Measurements from ENCODE around the gene H1-8. TPM values are rescaled to one million over a fixed set of nuclear protein-coding genes. Genes with fewer than 3 reads are reported as not detected.

Gene H1-8
- polyA plus RNA-seq, 1 donor from 2014 or later, result not detected

GRCh38 chr3:129576514-129577352 is 33.8 kb downstream of the H1-8 start:
- peaks cover 39 to 44% (median 41%) of the 10 kb centered on the region in 3 donors for H3K4me1 Mint-ChIP-seq
- no peaks in the 10 kb centered on the region for H3K27me3 Mint-ChIP-seq

DNA sequence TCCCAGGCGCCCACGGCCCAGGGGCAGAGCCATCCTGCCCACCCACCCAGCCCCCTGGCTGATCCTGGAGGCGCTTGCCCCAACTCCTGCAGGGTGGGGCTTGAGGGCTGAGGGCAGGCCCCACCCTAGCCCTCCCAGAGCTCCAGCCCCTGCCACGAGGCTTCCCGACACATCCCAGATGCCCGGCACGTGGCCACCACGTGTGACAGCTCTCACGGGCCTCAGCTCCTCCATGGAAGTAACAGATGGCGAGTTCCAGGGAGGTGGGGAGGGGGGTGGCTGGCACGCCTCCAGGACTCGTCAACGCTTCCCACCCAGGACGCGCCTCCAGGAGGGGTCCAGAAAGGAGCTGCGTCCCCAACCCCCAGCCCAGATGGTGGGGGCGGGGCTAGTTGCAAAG is 34.4 kb downstream of the H1-8 start:
- Mint-ChIP-seq H3K36me3 (no peaks in the 10 kb centered on the region), H3K27me3 (no peaks in the 10 kb centered on the region), H3K27ac (peak overlapping the region; percentile 96 to 97 (median 97)), H3K4me1 (peaks cover 37 to 42% (median 39%) of the 10 kb centered on the region in 3 donors), H3K9me3 (no peaks in the 10 kb centered on the region), H3K4me3 (peak overlapping the region in 3 of 4 donors; percentile 67 to 87 (median 87))

More at GRCh38 chr3:129576514-129577352, 33.8 kb downstream of the H1-8 start:
- peak overlapping the region; percentile 96 to 97 (median 97) for H3K27ac Mint-ChIP-seq
- peak overlapping the region; percentile 16 to 87 (median 77) for H3K4me3 Mint-ChIP-seq
- no peaks in the 10 kb centered on the region for H3K9me3 Mint-ChIP-seq
- H3K36me3 Mint-ChIP-seq, result peaks cover 3% of the 10 kb centered on the region

DNA sequence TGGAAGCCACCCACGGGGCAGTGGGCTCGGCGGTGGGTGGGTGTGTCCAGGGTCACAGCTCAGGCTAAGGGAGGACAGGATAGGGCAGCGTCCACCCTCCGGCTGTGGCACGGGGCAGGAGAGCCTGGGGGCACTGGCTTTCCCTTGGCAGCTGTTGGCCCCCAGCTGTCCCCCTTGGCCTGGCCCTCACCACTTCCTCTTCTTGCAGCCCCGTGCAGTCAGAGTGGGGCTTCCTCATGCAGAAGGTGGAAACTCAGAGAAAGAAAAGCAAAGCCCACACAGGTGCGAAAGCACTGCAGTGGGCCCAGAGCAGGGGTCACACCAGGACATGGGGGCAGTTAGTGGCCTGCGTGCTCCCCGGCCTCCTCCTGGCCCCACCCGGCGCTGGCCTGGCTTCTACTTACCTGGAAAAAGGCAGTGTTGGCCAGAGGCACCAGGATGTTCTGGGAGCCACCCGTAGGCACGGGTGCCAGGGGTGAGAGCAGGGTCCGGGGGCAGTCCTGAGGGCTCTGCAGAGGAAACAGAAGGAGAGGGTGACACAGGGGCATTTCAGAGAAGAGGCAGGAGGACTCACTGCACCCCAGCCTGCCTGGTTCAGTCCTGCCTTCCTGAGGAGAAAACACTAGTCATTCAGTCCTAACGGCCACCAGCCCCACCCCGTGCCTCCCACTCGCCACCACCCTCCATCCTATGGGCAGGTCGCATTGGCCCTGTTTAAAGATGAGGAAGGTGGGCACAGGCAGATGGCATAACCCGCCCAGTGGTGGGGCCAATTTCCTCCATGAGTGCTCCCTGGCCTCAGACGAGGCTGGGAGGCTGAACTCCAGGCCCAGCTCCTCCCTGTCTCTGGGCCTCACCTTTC is 35.2 kb downstream of the H1-8 start:
- Mint-ChIP-seq H3K27me3 (no peaks in the 10 kb centered on the region), H3K4me3 (peak overlapping the region; percentile 44 to 85 (median 68)), H3K4me1 (peaks cover 36 to 43% (median 43%) of the 10 kb centered on the region in 3 donors), H3K27ac (peak overlapping the region; percentile 96 to 97 (median 97)), H3K9me3 (no peaks in the 10 kb centered on the region), H3K36me3 (no peaks in the 10 kb centered on the region)

DNA sequence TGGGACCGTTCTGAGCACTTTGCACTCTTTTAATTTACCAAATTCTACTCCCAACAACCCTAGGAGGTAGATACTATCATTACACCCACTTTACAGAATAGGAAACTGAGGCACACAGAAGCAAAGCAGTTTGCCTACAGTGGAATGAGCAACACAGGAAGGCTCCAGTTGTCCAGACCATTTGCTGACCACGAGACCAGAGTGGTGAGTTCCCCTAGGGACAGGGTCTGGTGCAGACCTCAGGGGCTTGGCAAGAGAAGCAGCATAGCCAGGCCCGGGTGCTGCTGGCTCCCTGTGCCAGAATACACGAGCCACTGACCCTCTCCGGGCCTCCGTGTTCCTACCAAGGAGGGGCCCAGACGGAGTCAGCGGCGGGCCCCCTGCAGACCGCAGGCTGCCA is 37.0 kb downstream of the H1-8 start:
- H3K27me3 Mint-ChIP-seq, result no peaks in the 10 kb centered on the region
- H3K4me3 Mint-ChIP-seq, result peak overlapping the region in 1 of 4 donors; percentile 45
- peaks cover 37 to 38% (median 37%) of the 10 kb centered on the region in 3 donors for H3K4me1 Mint-ChIP-seq
- H3K27ac Mint-ChIP-seq, result peak overlapping the region; percentile 80 to 97 (median 89)
- H3K9me3 Mint-ChIP-seq, result no peaks in the 10 kb centered on the region
- H3K36me3 Mint-ChIP-seq, result no peaks in the 10 kb centered on the region

DNA sequence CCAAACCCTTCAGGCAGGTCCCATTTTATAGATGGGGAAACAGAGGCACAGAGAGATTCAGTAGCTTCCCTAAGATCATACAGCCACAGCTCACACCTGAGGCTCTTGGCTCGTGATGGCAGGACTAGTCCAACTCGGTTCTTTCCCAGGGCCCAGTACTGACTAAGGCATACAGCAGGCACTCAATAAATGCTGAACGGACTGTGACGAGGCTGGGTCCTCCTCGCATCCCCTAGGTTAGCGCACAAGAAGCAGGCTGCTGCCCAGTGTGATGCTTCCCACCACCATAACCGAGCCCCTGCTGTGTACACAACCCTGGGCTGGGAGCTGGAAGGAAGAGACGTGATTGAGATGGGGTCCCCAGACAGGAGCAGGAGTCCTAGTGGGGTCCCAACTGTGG is 38.6 kb downstream of the H1-8 start:
- no peaks in the 10 kb centered on the region for H3K9me3 Mint-ChIP-seq
- H3K4me3 Mint-ChIP-seq, result no peak overlapping the region
- no peaks in the 10 kb centered on the region for H3K27me3 Mint-ChIP-seq
- H3K4me1 Mint-ChIP-seq, result peaks cover 26 to 30% (median 29%) of the 10 kb centered on the region in 3 donors
- peak overlapping the region in 2 of 3 donors; percentile 70 to 94 for H3K27ac Mint-ChIP-seq
- no peaks in the 10 kb centered on the region for H3K36me3 Mint-ChIP-seq

GRCh38 chr3:129582799-129583198 is 39.8 kb downstream of the H1-8 start:
- H3K27me3 Mint-ChIP-seq, result no peaks in the 10 kb centered on the region

GRCh38 chr3:129583289-129583688 is 40.3 kb downstream of the H1-8 start:
- H3K36me3 Mint-ChIP-seq, result peaks cover 3% of the 10 kb centered on the region
- peak overlapping the region in 2 of 3 donors; percentile 3 to 34 for H3K27ac Mint-ChIP-seq
- no peaks in the 10 kb centered on the region for H3K27me3 Mint-ChIP-seq
- no peaks in the 10 kb centered on the region for H3K9me3 Mint-ChIP-seq
- H3K4me1 Mint-ChIP-seq, result peaks cover 14 to 18% (median 18%) of the 10 kb centered on the region in 3 donors
- H3K4me3 Mint-ChIP-seq, result no peak overlapping the region

More at GRCh38 chr3:129582799-129583198, 39.8 kb downstream of the H1-8 start:
- H3K36me3 Mint-ChIP-seq, result peaks cover 3% of the 10 kb centered on the region
- peaks cover 19 to 23% (median 22%) of the 10 kb centered on the region in 3 donors for H3K4me1 Mint-ChIP-seq
- H3K4me3 Mint-ChIP-seq, result no peak overlapping the region
- H3K27ac Mint-ChIP-seq, result peak overlapping the region in 2 of 3 donors; percentile 3 to 34
- no peaks in the 10 kb centered on the region for H3K9me3 Mint-ChIP-seq

- H3K27me3 Mint-ChIP-seq, result no peaks in the 10 kb centered on the region
These were observed 41.7 kb downstream of the H1-8 start for GRCh38 chr3:129584631-129585030.

DNA sequence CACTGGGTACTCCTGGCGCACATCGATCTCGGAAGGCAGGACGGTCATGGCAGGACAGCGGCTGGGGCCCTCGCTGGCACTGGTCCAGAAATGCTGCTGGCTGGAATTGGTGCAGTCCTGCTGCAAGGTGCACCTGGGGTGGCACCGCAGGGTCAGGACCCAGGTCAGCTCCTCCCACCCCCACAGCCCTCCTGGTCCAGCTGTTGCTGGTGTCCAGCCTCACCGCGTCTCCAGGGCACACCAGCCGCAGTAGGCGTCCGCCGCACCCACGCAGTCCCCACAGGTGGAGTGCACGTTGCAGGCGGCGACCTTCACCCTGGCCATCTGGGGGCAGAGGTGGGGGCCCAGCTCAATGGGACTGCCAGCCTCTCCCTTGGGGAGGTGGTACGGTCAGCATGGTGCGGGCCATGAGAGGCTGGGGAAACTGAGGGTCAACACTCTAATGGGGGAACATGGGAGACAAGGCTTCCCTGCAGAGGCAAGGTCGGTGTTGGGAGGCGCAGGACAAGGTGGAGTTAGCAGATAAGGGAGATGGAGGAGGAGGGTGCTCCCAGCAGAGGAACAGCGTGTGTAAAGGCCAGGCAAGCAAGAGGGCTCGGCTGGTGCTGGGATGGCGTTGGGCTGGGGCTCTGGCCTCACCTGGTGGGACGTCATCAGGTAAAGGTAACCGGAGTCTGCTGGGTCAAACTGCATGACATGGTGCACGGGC is 43.1 kb downstream of the H1-8 start:
- Mint-ChIP-seq H3K9me3 (no peaks in the 10 kb centered on the region), H3K36me3 (peaks cover 3% of the 10 kb centered on the region), H3K4me3 (no peak overlapping the region), H3K27ac (peak overlapping the region in 1 of 3 donors; percentile 53), H3K4me1 (peaks cover 7 to 10% (median 10%) of the 10 kb centered on the region in 3 donors), H3K27me3 (no peaks in the 10 kb centered on the region)

More at GRCh38 chr3:129584631-129585030, 41.7 kb downstream of the H1-8 start:
- Mint-ChIP-seq H3K4me3 (no peak overlapping the region), H3K36me3 (peaks cover 3% of the 10 kb centered on the region), H3K4me1 (peaks cover 9 to 16% (median 13%) of the 10 kb centered on the region in 3 donors), H3K9me3 (no peaks in the 10 kb centered on the region), H3K27ac (no peak overlapping the region)

GRCh38 chr3:129586746-129587430 is 43.9 kb downstream of the H1-8 start:
- no peaks in the 10 kb centered on the region for H3K9me3 Mint-ChIP-seq
- H3K4me3 Mint-ChIP-seq, result no peak overlapping the region
- H3K27me3 Mint-ChIP-seq, result peaks cover 6% of the 10 kb centered on the region
- H3K36me3 Mint-ChIP-seq, result peaks cover 3% of the 10 kb centered on the region
- H3K27ac Mint-ChIP-seq, result peak overlapping the region in 1 of 3 donors; percentile 53
- peaks cover 5 to 9% (median 6%) of the 10 kb centered on the region in 3 donors for H3K4me1 Mint-ChIP-seq

DNA sequence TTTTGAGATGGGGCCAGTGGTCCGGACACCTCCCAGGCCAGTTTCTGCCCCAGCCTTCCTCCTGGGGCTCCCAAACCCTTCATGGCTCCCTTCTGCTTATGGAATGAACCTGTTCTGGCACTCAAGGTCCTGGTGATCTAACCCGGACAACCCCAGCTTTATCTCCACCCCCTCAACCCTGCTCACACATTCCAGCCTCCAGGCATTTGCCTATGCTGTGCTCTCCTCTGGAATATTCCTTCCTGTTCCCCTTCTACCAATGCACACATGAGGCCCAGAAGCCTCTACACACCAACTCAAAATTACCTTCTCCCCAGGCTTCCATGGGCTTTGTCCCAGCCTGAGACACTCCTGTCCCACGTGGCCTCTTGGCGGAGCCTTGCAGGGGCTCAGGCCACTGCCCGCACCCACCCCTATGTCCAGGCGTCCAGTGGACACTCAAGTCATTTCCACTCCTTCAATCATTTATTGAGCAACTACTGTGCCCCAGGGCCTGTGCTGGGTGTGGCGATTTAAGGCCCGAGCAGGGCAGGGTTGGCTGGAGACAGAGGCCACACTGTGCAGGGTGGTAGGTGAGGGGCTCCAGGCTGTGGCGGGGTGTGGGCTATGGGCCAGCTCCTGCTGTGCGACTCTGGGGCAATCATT is 44.7 kb downstream of the H1-8 start:
- H3K27ac Mint-ChIP-seq, result no peak overlapping the region
- H3K4me3 Mint-ChIP-seq, result no peak overlapping the region
- H3K4me1 Mint-ChIP-seq, result peaks cover 3 to 10% (median 6%) of the 10 kb centered on the region in 3 donors
- no peaks in the 10 kb centered on the region for H3K9me3 Mint-ChIP-seq
- H3K27me3 Mint-ChIP-seq, result peaks cover 6% of the 10 kb centered on the region
- peaks cover 3% of the 10 kb centered on the region for H3K36me3 Mint-ChIP-seq

DNA sequence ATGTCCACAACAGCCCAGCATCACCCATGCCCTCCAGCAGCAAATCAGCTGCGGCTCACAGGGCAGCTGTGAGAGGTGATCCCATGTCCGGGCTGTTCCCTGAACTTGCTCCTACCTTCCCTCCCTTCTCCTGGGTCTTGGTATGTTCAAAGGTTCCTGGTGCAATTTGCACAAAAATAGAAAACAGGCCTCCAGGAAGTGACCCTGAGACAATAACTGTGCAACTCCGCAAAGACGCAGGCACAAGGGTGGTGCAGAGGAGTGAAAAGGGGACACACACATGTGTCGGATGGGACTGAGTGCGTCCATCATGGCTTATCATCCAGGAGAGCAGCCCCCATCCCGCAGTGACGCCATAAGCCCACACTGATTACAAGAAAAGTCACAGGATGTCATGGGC is 47.2 kb downstream of the H1-8 start:
- Mint-ChIP-seq H3K27me3 (peaks cover 11% of the 10 kb centered on the region), H3K36me3 (peaks cover 5% of the 10 kb centered on the region), H3K4me1 (peaks cover 0 to 14% (median 4%) of the 10 kb centered on the region in 3 donors), H3K27ac (no peak overlapping the region), H3K9me3 (no peaks in the 10 kb centered on the region), H3K4me3 (no peak overlapping the region)

GRCh38 chr3:129591932-129592331 is 49.0 kb downstream of the H1-8 start:
- Mint-ChIP-seq H3K4me1 (peaks cover 0 to 14% (median 4%) of the 10 kb centered on the region in 3 donors), H3K27ac (peak overlapping the region in 1 of 3 donors; percentile 60), H3K9me3 (no peaks in the 10 kb centered on the region), H3K4me3 (peak overlapping the region in 2 of 4 donors; percentile 77 to 87), H3K36me3 (peaks cover 5% of the 10 kb centered on the region), H3K27me3 (peaks cover 11% of the 10 kb centered on the region)
